22Rv1 (cell line): ENCODE results near the gene TTC1.

ENCODE experiments used
- ZFX ChIP-seq: fragments of 450-650 bp; IDR thresholded peaks from 2 replicates; pipeline ENCODE4 v1.6.1; 2017; ENCODE audit warnings: antibody characterized with exemption, borderline replicate concordance
- TF ChIP-seq, protein P1 (sequence below): fragments of 450-650 bp; IDR thresholded peaks from 2 replicates; pipeline ENCODE4 v1.5.1; 2017; ENCODE audit warnings: mild to moderate bottlenecking

DNA sequence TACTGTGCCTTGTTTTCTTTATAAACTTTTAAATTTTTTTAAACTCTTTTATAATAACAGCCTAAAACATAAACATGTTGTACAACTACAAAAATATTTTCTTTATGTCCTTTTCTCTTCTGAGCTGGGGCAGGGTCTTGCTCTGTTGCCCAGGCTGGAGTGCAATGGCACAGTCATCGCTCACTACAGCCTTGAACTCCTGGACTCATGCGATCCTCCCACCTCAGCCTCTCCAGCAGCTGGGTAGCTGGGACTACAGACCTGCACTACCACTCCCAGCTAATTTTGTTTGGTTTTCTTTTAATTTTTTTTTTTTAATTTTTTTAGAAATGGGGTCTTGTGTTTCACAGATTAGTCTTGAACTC, 31.5 kb downstream of the TTC1 start:
- TF ChIP-seq, protein P1, sequence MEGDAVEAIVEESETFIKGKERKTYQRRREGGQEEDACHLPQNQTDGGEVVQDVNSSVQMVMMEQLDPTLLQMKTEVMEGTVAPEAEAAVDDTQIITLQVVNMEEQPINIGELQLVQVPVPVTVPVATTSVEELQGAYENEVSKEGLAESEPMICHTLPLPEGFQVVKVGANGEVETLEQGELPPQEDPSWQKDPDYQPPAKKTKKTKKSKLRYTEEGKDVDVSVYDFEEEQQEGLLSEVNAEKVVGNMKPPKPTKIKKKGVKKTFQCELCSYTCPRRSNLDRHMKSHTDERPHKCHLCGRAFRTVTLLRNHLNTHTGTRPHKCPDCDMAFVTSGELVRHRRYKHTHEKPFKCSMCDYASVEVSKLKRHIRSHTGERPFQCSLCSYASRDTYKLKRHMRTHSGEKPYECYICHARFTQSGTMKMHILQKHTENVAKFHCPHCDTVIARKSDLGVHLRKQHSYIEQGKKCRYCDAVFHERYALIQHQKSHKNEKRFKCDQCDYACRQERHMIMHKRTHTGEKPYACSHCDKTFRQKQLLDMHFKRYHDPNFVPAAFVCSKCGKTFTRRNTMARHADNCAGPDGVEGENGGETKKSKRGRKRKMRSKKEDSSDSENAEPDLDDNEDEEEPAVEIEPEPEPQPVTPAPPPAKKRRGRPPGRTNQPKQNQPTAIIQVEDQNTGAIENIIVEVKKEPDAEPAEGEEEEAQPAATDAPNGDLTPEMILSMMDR, result no peak
- no peak for TF ChIP-seq ZFX
